Glutamatergic neuron (in vitro differentiated cells): ENCODE data around the gene PDE6G. TPM values are rescaled to one million over a fixed set of nuclear protein-coding genes. Genes with fewer than 3 reads are reported as not detected.

Source experiments
- microRNA-seq: library from miRNA; unstranded; fragments of <30 nt; microRNA quantifications from one replicate; pipeline ENCODE4, GENCODE V29; 2020; ENCODE audit not compliant: unreplicated experiment
- total RNA-seq: library from RNA; stranded (reverse); fragmentation: NEBNext Ultra II Directional; extraction: Animal tissue kit (Norgen Biotek cat#: 25700); gene quantifications from one replicate; pipeline ENCODE4 v1.2.1, GENCODE V29; 2021; ENCODE audit not compliant: unreplicated experiment

PDE6G gene
- total RNA-seq, 1 donor from 2014 or later, result not detected

Small RNA genes within 50 kb of the gene (microRNA-seq; reads per million reads assigned to microRNA genes)
- gene MIR6786, result 6.9 reads per million, percentile 39 among the genes with 10 or more reads in this experiment

Other genes starting within 250 kb of the PDE6G start
- 5,342 TPM for gene ACTG1, start 143.7 kb downstream of the PDE6G start, total RNA-seq
- 6.1 TPM for gene FSCN2, start 128.2 kb downstream of the PDE6G start, total RNA-seq
- gene FAAP100, start 104.2 kb downstream of the PDE6G start, total RNA-seq, result 56.5 TPM
- 137 TPM for gene NPLOC4, start 19.4 kb downstream of the PDE6G start, total RNA-seq
- not detected for gene TSPAN10, start 19.3 kb downstream of the PDE6G start, total RNA-seq
- 24.7 TPM for gene OXLD1, start 10.1 kb upstream of the PDE6G start, total RNA-seq
- gene CCDC137, start 10.2 kb upstream of the PDE6G start, total RNA-seq, result 33.8 TPM
- gene ARL16, start 27.3 kb upstream of the PDE6G start, total RNA-seq, result 55.2 TPM
- 167 TPM for gene HGS, start 27.5 kb upstream of the PDE6G start, total RNA-seq
- gene MRPL12, start 46.8 kb upstream of the PDE6G start, total RNA-seq, result 57.7 TPM
- 60.8 TPM for gene SLC25A10, start 55.7 kb upstream of the PDE6G start, total RNA-seq
- gene GCGR, start 147.6 kb upstream of the PDE6G start, total RNA-seq, result 6.7 TPM
- gene MCRIP1, start 176.7 kb upstream of the PDE6G start, total RNA-seq, result 218 TPM
- gene PPP1R27, start 178.5 kb upstream of the PDE6G start, total RNA-seq, result 0.81 TPM
- 259 TPM for gene P4HB, start 204.0 kb upstream of the PDE6G start, total RNA-seq
- gene ARHGDIA, start 214.8 kb upstream of the PDE6G start, total RNA-seq, result 432 TPM
- 80.6 TPM for gene ALYREF, start 235.0 kb upstream of the PDE6G start, total RNA-seq
- 118 TPM for gene ANAPC11, start 235.2 kb upstream of the PDE6G start, total RNA-seq
- gene NPB, start 245.7 kb upstream of the PDE6G start, total RNA-seq, result 0.96 TPM